HepG2 (cell line): Measurements from ENCODE around the gene EXOC1. TPM values are rescaled to one million over a fixed set of nuclear protein-coding genes. Genes with fewer than 3 reads are reported as not detected.

Experiments
- ATAC-seq: fragments of 200-7000 bp; cut with Tn5 transposase; 3 replicates; pipeline ENCODE4 v1.9.1; 2020; ENCODE audit warnings: mild to moderate bottlenecking, moderate library complexity
- BruUV-seq: library from RNA; stranded (reverse); fragments of 400-500 nt; replicated peaks from 2 replicates; lab custom pipeline; 2021; lab: Mats Ljungman, UMichigan
- CTCF ChIA-PET: fragments of 300-600 bp; formaldehyde crosslinking; extraction: SDS; loops from one replicate; lab custom pipeline; 2021; ENCODE audit warnings: low total read pairs, inconsistent platforms, low intra/inter-chr PET ratio; lab: Yijun Ruan, JAX
- POLR2A ChIA-PET: fragments of 350-600 bp; sonication (Branson Sonifier 250); formaldehyde crosslinking; loops from one replicate; lab custom pipeline; 2020; ENCODE audit warnings: antibody characterized with exemption, inconsistent platforms; lab: Yijun Ruan, JAX
- DNase-seq: peaks from one replicate; pipeline ENCODE4 v3.0.0-alpha.2; 2015; ENCODE audit warnings: low spot score
- FAIRE-seq: peaks from 3 replicates; lab custom pipeline; 2011; peaks lifted over from hg19 to GRCh38; lab: Jason Lieb, UNC
- H2AFZ ChIP-seq: one replicate; pipeline ENCODE4 v1.6.1; 2011; ENCODE audit warnings: low read length, inconsistent platforms
- H3K27ac ChIP-seq: fragments of 300-600 bp; 3 replicates; pipeline ENCODE4 v1.8.0; 2011; ENCODE audit warnings: mixed run types, mild to moderate bottlenecking, mixed read lengths, low read length, inconsistent platforms; ENCODE audit not compliant: insufficient read depth; ENCODE audit errors: extremely low read length
- H3K27me3 ChIP-seq, 2 experiments: fragments of 200-600 bp in 1 of 2; 2 replicates in 1 of 2; 3 replicates in 1 of 2; pipeline versions ENCODE4 v1.6.0 to v1.8.0; 2011; ENCODE audit warnings: low read length in 2 of 2, mild to moderate bottlenecking in 2 of 2, moderate library complexity in 2 of 2, inconsistent platforms in 1 of 2; ENCODE audit not compliant: insufficient read depth in 2 of 2, control insufficient read depth in 1 of 2
- H3K36me3 ChIP-seq, 2 experiments: fragments of 200-600 bp in 1 of 2; replicated peaks in 1 of 2; 2 replicates in 1 of 2; 3 replicates in 1 of 2; pipeline versions ENCODE4 v1.5.1 to v1.8.0; 2011; ENCODE audit warnings: low read length in 2 of 2, inconsistent platforms in 1 of 2; ENCODE audit not compliant: insufficient read depth in 2 of 2, control insufficient read depth in 1 of 2
- H3K4me1 ChIP-seq: 2 replicates; pipeline ENCODE4 v1.5.1; 2012; ENCODE audit warnings: low read length, inconsistent platforms; ENCODE audit not compliant: insufficient read depth
- H3K4me2 ChIP-seq: 2 replicates; pipeline ENCODE4 v1.6.0; 2011; ENCODE audit warnings: low read depth, low read length, inconsistent platforms
- H3K4me3 ChIP-seq, 3 experiments: fragments of 200-600 bp in 1 of 3; sonication (generic), shearing (Covaris generic) in 1 of 3; replicated peaks in 1 of 3; 2 replicates each; pipeline ENCODE4 v1.5.1; 2011 to 2016; ENCODE audit warnings: low read length in 3 of 3, inconsistent platforms in 2 of 3, low read depth in 2 of 3, mild to moderate bottlenecking in 2 of 3, control low read depth in 1 of 3, mixed read lengths in 1 of 3; ENCODE audit not compliant: insufficient read depth in 1 of 3
- H3K79me2 ChIP-seq: one replicate; pipeline ENCODE4 v1.6.1; 2011; ENCODE audit warnings: low read length, inconsistent platforms; ENCODE audit not compliant: insufficient read depth
- H3K9ac ChIP-seq: 2 replicates; pipeline ENCODE4 v1.6.0; 2011; ENCODE audit warnings: mild to moderate bottlenecking, low read depth, low read length, inconsistent platforms; ENCODE audit not compliant: insufficient read depth
- H3K9me3 ChIP-seq: 2 replicates; pipeline ENCODE4 v1.5.1; 2012; ENCODE audit warnings: mild to moderate bottlenecking, low read length
- H4K20me1 ChIP-seq: 2 replicates; pipeline ENCODE4 v1.6.0; 2011; ENCODE audit warnings: inconsistent platforms, mild to moderate bottlenecking, low read length, moderate library complexity; ENCODE audit not compliant: insufficient read depth
- CREB1 ChIP-seq, 2 experiments: fragments of 450-650 bp in 1 of 2; IDR thresholded peaks; 2 replicates each; pipeline ENCODE4 v1.6.1; 2016 to 2017; ENCODE audit warnings: control low read depth in 1 of 2, mild to moderate bottlenecking in 1 of 2, missing compliant biosample characterization in 1 of 2, missing genetic modification characterization in 1 of 2
- HNRNPL ChIP-seq: fragments of 200-400 bp; formaldehyde crosslinking; IDR thresholded peaks from 2 replicates; pipeline ENCODE4 v1.6.1; 2017; ENCODE audit warnings: mild to moderate bottlenecking, low read depth, low read length
- HOXA9 ChIP-seq: sonication (generic); formaldehyde crosslinking; IDR thresholded peaks from 2 replicates; pipeline ENCODE4 v1.8.1; 2022; ENCODE audit warnings: missing genetic modification reagents, mild to moderate bottlenecking, moderate library complexity, borderline replicate concordance
- MAF1 ChIP-seq: sonication (generic); formaldehyde crosslinking; IDR thresholded peaks from 2 replicates; pipeline ENCODE4 v1.5.0; 2020; ENCODE audit warnings: missing genetic modification reagents, borderline replicate concordance
- ONECUT2 ChIP-seq: sonication (generic); formaldehyde crosslinking; IDR thresholded peaks from 2 replicates; pipeline ENCODE4 v1.4.0; 2020; ENCODE audit warnings: missing genetic modification reagents
- PRMT3 ChIP-seq: sonication (generic); formaldehyde crosslinking; IDR thresholded peaks from 2 replicates; pipeline ENCODE4 v1.8.1; 2022; ENCODE audit warnings: low read depth, mild to moderate bottlenecking, moderate library complexity, missing genetic modification reagents, borderline replicate concordance
- RXRA ChIP-seq: sonication (generic); formaldehyde crosslinking; IDR thresholded peaks from 2 replicates; pipeline ENCODE4 v1.5.1; 2020; ENCODE audit warnings: missing genetic modification reagents
- SAP130 ChIP-seq: IDR thresholded peaks from 2 replicates; pipeline ENCODE4 v1.6.1; 2016; ENCODE audit warnings: low read depth
- SMYD3 ChIP-seq: sonication (generic); formaldehyde crosslinking; IDR thresholded peaks from 2 replicates; pipeline ENCODE4 v1.8.1; 2023; ENCODE audit warnings: mild to moderate bottlenecking, missing genetic modification reagents
- WGBS: methylation state at CpG from one replicate; pipeline ENCODE4 v1.1.6; 2017; ENCODE audit warnings: low lambda C conversion rate; 5-methylcytosine and 5-hydroxymethylcytosine counted together
- in situ Hi-C: cut with HindIII; loops from 2 replicates; pipeline ENCODE4 v1.10.0; 2017; ENCODE audit warnings: low pct_unique_long_range_greater_than_20kb; ENCODE audit not compliant: extremely low pct_ligation_motif_present
- intact Hi-C: fragments of 100-400 bp; cut with micrococcal nuclease; formaldehyde crosslinking; loops from one replicate; pipeline ENCODE4 v1.10.0; 2022; ENCODE audit not compliant: unreplicated experiment
- polyA plus RNA-seq, 8 experiments: library from polyadenylated mRNA; depleted of rRNA in 3 of 8; stranded (reverse) in 7 of 8; unstranded in 1 of 8; fragments of >200 nt; fragmentation: Illumina TruSeq in 4 of 8; extraction: Trizol in 4 of 8; gene quantifications; 2 replicates each; pipeline versions ENCODE4 v1.2.1 to v1.2.3, GENCODE V29; 2011 to 2016; ENCODE audit warnings: low read depth in 4 of 8, missing spikeins in 1 of 8, mixed read lengths in 1 of 8; ENCODE audit not compliant: insufficient read depth in 1 of 8
- total RNA-seq, 5 experiments: library from RNA; depleted of rRNA; stranded (reverse); fragments of >200 nt; fragmentation: Illumina TruSeq; extraction: Trizol; gene quantifications; 2 replicates each; pipeline ENCODE4 v1.2.3, GENCODE V29; 2016; ENCODE audit warnings: low read depth in 1 of 5
- TF ChIP-seq, protein P1 (sequence below): sonication (generic); formaldehyde crosslinking; IDR thresholded peaks from 2 replicates; pipeline ENCODE4 v1.4.0; 2020; ENCODE audit warnings: mild to moderate bottlenecking, missing genetic modification reagents
- TF ChIP-seq, protein P2 (sequence below): sonication (generic); formaldehyde crosslinking; IDR thresholded peaks from 2 replicates; pipeline ENCODE4 v1.4.0; 2020; ENCODE audit warnings: missing genetic modification reagents, mild to moderate bottlenecking, borderline replicate concordance
- TF ChIP-seq, protein P3 (sequence below): sonication (generic); formaldehyde crosslinking; IDR thresholded peaks from 2 replicates; pipeline ENCODE4 v1.5.0; 2020; ENCODE audit warnings: missing genetic modification reagents
- TF ChIP-seq, protein P4 (sequence below): sonication (generic); formaldehyde crosslinking; IDR thresholded peaks from 2 replicates; pipeline ENCODE4 v1.4.0; 2020; ENCODE audit warnings: missing genetic modification reagents
- TF ChIP-seq, protein P5 (sequence below): sonication (generic); formaldehyde crosslinking; conservative IDR thresholded peaks from 2 replicates; pipeline ENCODE4 v1.8.1; 2023; ENCODE audit warnings: missing genetic modification reagents
- TF ChIP-seq, protein P6 (sequence below): sonication (generic); formaldehyde crosslinking; IDR thresholded peaks from 2 replicates; pipeline ENCODE4 v1.4.0; 2020; ENCODE audit warnings: missing genetic modification reagents

The EXOC1 gene
- total and polyA plus RNA-seq, 2 of the 13 experiments (the other 11 are each of a cell fraction or from before 2014, with no cell fraction given) = 9.1 to 18.4 TPM

DNA sequence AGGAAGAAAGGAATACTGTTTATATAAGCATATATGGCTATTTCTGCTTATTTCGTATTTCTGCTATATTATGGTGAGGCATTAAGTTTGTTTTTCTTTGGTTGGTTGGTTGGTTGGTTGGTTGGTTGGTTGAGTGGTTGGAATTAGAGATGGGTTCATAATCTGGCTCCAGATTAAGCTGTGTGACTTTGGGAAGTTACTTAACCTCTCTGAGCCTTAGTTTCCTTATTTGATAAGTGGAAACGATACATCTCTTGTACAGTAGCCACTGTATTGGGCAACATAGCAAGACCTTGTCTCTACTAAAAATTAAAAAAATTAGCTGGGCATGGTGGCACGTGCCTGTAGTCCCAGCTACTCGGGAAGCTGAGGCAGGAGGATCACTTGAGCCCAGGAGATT lies 49.2 kb downstream of the EXOC1 start:
- H3K4me2 ChIP-seq = no peak overlapping the region
- H3K27ac ChIP-seq = no peak overlapping the region
- no peak overlapping the region for H3K9ac ChIP-seq
- H3K4me3 ChIP-seq = no peak overlapping the region
- H4K20me1 ChIP-seq = no peaks in the 10 kb centered on the region
- FAIRE-seq (no peak), ATAC-seq (no peak), DNase-seq (no peak)
- POLR2A ChIA-PET = no interaction called here
- no peaks in the 10 kb centered on the region for H3K9me3 ChIP-seq
- 95% methylated on average over 4 of the region's 4 CpGs for WGBS
- intact Hi-C loops (no loop called here), in situ Hi-C loops (no loop called here)
- no peaks in the 10 kb centered on the region for H3K27me3 ChIP-seq
- no TSS peak for BruUV-seq
- H2AFZ ChIP-seq = no peak overlapping the region
- CTCF ChIA-PET = no interaction called here
- H3K79me2 ChIP-seq = no peaks in the 10 kb centered on the region
- peaks cover 0 to 7% of the 10 kb centered on the region in 2 experiments; a peak in 1 of 5 replicates for H3K36me3 ChIP-seq
- no peaks in the 10 kb centered on the region for H3K4me1 ChIP-seq
- TF ChIP-seq SMYD3 = no peak
- TF ChIP-seq RXRA = no peak
- no peak for TF ChIP-seq HOXA9 (CRISPR knock-in tag)
- no peak for TF ChIP-seq MAF1 (CRISPR knock-in tag)
- TF ChIP-seq, protein P1, sequence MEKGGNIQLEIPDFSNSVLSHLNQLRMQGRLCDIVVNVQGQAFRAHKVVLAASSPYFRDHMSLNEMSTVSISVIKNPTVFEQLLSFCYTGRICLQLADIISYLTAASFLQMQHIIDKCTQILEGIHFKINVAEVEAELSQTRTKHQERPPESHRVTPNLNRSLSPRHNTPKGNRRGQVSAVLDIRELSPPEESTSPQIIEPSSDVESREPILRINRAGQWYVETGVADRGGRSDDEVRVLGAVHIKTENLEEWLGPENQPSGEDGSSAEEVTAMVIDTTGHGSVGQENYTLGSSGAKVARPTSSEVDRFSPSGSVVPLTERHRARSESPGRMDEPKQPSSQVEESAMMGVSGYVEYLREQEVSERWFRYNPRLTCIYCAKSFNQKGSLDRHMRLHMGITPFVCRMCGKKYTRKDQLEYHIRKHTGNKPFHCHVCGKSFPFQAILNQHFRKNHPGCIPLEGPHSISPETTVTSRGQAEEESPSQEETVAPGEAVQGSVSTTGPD (CRISPR knock-in tag) = no peak
- TF ChIP-seq, protein P2, sequence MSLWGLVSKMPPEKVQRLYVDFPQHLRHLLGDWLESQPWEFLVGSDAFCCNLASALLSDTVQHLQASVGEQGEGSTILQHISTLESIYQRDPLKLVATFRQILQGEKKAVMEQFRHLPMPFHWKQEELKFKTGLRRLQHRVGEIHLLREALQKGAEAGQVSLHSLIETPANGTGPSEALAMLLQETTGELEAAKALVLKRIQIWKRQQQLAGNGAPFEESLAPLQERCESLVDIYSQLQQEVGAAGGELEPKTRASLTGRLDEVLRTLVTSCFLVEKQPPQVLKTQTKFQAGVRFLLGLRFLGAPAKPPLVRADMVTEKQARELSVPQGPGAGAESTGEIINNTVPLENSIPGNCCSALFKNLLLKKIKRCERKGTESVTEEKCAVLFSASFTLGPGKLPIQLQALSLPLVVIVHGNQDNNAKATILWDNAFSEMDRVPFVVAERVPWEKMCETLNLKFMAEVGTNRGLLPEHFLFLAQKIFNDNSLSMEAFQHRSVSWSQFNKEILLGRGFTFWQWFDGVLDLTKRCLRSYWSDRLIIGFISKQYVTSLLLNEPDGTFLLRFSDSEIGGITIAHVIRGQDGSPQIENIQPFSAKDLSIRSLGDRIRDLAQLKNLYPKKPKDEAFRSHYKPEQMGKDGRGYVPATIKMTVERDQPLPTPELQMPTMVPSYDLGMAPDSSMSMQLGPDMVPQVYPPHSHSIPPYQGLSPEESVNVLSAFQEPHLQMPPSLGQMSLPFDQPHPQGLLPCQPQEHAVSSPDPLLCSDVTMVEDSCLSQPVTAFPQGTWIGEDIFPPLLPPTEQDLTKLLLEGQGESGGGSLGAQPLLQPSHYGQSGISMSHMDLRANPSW (CRISPR knock-in tag) = no peak
- no peak for TF ChIP-seq HNRNPL
- TF ChIP-seq, protein P3, sequence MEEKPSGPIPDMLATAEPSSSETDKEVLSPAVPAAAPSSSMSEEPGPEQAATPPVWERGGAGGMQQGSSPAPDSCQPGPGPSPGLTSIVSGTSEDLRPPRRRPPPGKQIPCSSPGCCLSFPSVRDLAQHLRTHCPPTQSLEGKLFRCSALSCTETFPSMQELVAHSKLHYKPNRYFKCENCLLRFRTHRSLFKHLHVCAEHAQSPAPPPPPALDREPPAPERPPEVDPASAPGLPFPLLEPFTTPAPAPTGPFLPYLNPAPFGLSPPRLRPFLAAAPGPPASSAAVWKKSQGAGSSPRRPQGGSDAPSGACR = no peak
- TF ChIP-seq, protein P4, sequence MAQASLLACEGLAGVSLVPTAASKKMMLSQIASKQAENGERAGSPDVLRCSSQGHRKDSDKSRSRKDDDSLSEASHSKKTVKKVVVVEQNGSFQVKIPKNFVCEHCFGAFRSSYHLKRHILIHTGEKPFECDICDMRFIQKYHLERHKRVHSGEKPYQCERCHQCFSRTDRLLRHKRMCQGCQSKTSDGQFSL (CRISPR knock-in tag) = no peak
- no peak for TF ChIP-seq PRMT3
- TF ChIP-seq, protein P5, sequence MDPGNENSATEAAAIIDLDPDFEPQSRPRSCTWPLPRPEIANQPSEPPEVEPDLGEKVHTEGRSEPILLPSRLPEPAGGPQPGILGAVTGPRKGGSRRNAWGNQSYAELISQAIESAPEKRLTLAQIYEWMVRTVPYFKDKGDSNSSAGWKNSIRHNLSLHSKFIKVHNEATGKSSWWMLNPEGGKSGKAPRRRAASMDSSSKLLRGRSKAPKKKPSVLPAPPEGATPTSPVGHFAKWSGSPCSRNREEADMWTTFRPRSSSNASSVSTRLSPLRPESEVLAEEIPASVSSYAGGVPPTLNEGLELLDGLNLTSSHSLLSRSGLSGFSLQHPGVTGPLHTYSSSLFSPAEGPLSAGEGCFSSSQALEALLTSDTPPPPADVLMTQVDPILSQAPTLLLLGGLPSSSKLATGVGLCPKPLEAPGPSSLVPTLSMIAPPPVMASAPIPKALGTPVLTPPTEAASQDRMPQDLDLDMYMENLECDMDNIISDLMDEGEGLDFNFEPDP (CRISPR knock-in tag) = no peak
- TF ChIP-seq ONECUT2 = no peak
- no peak for TF ChIP-seq SAP130 (CRISPR knock-in tag)
- TF ChIP-seq, protein P6, sequence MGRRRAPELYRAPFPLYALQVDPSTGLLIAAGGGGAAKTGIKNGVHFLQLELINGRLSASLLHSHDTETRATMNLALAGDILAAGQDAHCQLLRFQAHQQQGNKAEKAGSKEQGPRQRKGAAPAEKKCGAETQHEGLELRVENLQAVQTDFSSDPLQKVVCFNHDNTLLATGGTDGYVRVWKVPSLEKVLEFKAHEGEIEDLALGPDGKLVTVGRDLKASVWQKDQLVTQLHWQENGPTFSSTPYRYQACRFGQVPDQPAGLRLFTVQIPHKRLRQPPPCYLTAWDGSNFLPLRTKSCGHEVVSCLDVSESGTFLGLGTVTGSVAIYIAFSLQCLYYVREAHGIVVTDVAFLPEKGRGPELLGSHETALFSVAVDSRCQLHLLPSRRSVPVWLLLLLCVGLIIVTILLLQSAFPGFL (CRISPR knock-in tag) = no peak
- TF ChIP-seq CREB1 (IDR thresholded peaks at IDR 0.05) = no peak
- TF ChIP-seq CREB1 (CRISPR knock-in tag; IDR thresholded peaks at IDR 0.05) = no peak
